Measurements from ENCODE around the gene TMEM255A. TPM values are rescaled to one million over a fixed set of nuclear protein-coding genes. Genes with fewer than 3 reads are reported as not detected.

The TMEM255A gene
- total and polyA plus RNA-seq, 2 of the 4 experiments (the other 2 are of a cell fraction): 0.03 TPM; not detected in 1

DNA sequence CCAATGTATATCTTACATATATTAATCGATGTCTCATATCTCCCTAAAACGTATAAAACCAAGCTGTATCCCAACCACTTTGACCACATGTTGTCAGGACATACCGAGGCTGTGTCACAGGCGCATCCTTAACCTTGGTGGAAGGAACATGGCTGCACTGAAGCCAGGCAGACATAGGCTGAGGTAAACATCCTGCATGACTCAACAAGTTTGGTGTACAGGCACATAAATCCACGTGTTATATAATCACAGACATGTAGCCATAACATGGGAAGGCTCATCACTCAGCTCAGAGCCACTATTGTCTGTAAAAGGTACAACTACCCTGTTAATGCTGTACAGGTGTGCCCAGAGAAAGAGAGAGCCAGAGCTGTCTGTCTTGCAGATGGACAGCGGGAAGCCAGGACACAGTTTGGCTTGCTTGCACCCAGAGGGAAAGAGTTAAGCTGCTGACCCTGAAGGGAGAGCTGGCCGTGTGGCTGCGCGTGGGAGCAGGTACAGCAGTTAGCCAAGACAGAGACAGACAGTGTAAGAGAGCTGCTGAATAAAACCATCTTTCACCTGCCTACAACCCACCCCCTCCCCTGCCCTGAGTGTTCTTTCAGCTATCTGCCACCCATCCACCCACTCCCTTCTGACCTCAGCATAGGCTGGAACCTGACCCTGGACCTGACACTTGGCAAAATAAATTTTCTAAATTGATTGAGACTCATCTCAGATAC, 82.9 kb downstream of the TMEM255A start:
- Histone ChIP-seq H4K20me1 (ENCODE audit: insufficient read depth, low read length) (no peaks in the 10 kb centered on the region), H3K79me1 (ENCODE audit: low read depth in 1 of 2, low read length in 2 of 2) (no peaks in the 10 kb centered on the region), H4K5ac (ENCODE audit: low read depth, low read length) (no peak overlapping the region), H3K27ac (ENCODE audit: insufficient read depth, low read length) (no peak overlapping the region), H3K4me2 (ENCODE audit: low read depth, low read length) (no peak overlapping the region), H3K27me3 (ENCODE audit: control insufficient read depth, insufficient read depth, low read length) (no peaks in the 10 kb centered on the region), H3K4ac (ENCODE audit: low read depth, low read length) (no peak overlapping the region), H3K9me3 (ENCODE audit: control insufficient read depth, insufficient read depth, low read length) (no peaks in the 10 kb centered on the region), H4K91ac (ENCODE audit: insufficient read depth, low read depth, low read length) (no peak overlapping the region), H2AK9ac (replicated peaks; ENCODE audit: low read depth, low read length, poor library complexity) (no peak overlapping the region), H4K8ac (ENCODE audit: low read depth in 2 of 2, low read length in 2 of 2) (no peak overlapping the region), H3K9me1 (ENCODE audit: insufficient read depth, low read length) (no peaks in the 10 kb centered on the region), H3K36me3 (ENCODE audit: control insufficient read depth, insufficient read depth, low read length) (no peaks in the 10 kb centered on the region), H3K9ac (ENCODE audit: low read depth, low read length) (no peak overlapping the region), H2BK5ac (ENCODE audit: low read depth, low read length, poor library complexity, severe bottlenecking) (no peak overlapping the region), H2AK5ac (ENCODE audit: low read depth, low read length) (no peak overlapping the region), H3K4me3 (ENCODE audit: insufficient read depth, low read depth, low read length) (no peak overlapping the region), H3K23ac (ENCODE audit: low read depth, low read length) (no peak overlapping the region), H2BK20ac (ENCODE audit: low read depth, low read length) (no peak overlapping the region), H3K4me1 (ENCODE audit: control insufficient read depth, insufficient read depth, low read length) (no peaks in the 10 kb centered on the region), H3K56ac (ENCODE audit: extremely low read depth, insufficient read depth, low read length) (no peak overlapping the region), H2BK120ac (ENCODE audit: low read depth, low read length) (no peak overlapping the region), H2BK15ac (ENCODE audit: low read depth, low read length) (no peak overlapping the region), H2AFZ (replicated peaks; ENCODE audit: low read length, poor library complexity) (no peak overlapping the region), H3K18ac (ENCODE audit: low read depth, low read length) (no peak overlapping the region), H3K14ac (replicated peaks; ENCODE audit: low read depth, low read length) (no peak overlapping the region)
- dilution Hi-C loops (cut with HindIII; ENCODE audit: low sequenced_read_pairs, unreplicated experiment) (no loop called here), intact Hi-C loops (cut with micrococcal nuclease) (no loop called here), in situ Hi-C loops (cut with MboI; ENCODE audit: low sequenced_read_pairs) (loop anchor here (25.0 kb wide), 1 partner anchor 116 kb away; the partner anchor contains the start of gene RHOXF1)
- no TSS peak for BruUV-seq (replicated peaks)
- no peak for DNase-seq
- 55% methylated on average over 3 of the region's 9 CpGs; no CpG with 5 or more reads in 1 of the 2 experiments for WGBS, 2 experiments (ENCODE audit: extremely low coverage in 2 of 2, insufficient read length in 1 of 2)
- ChIA-PET POLR2A (ENCODE audit: unreplicated experiment) (no interaction called here), CTCF (no interaction called here)
- no peak for TF ChIP-seq CEBPB (IDR thresholded peaks at IDR 0.05; ENCODE audit: low read depth, low read length)
- no peak for TF ChIP-seq MAFK (IDR thresholded peaks at IDR 0.05; ENCODE audit: low read depth, low read length)
- TF ChIP-seq, protein P1, sequence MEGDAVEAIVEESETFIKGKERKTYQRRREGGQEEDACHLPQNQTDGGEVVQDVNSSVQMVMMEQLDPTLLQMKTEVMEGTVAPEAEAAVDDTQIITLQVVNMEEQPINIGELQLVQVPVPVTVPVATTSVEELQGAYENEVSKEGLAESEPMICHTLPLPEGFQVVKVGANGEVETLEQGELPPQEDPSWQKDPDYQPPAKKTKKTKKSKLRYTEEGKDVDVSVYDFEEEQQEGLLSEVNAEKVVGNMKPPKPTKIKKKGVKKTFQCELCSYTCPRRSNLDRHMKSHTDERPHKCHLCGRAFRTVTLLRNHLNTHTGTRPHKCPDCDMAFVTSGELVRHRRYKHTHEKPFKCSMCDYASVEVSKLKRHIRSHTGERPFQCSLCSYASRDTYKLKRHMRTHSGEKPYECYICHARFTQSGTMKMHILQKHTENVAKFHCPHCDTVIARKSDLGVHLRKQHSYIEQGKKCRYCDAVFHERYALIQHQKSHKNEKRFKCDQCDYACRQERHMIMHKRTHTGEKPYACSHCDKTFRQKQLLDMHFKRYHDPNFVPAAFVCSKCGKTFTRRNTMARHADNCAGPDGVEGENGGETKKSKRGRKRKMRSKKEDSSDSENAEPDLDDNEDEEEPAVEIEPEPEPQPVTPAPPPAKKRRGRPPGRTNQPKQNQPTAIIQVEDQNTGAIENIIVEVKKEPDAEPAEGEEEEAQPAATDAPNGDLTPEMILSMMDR (conservative IDR thresholded peaks at IDR 0.05; ENCODE audit: low read depth, low read length): no peak
- TF ChIP-seq, protein P2, sequence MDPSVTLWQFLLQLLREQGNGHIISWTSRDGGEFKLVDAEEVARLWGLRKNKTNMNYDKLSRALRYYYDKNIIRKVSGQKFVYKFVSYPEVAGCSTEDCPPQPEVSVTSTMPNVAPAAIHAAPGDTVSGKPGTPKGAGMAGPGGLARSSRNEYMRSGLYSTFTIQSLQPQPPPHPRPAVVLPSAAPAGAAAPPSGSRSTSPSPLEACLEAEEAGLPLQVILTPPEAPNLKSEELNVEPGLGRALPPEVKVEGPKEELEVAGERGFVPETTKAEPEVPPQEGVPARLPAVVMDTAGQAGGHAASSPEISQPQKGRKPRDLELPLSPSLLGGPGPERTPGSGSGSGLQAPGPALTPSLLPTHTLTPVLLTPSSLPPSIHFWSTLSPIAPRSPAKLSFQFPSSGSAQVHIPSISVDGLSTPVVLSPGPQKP (IDR thresholded peaks at IDR 0.05; ENCODE audit: borderline replicate concordance, low read depth, low read length): no peak
- no peak for TF ChIP-seq MXI1 (IDR thresholded peaks at IDR 0.05; ENCODE audit: borderline replicate concordance, low read depth, low read length)
- no peak for TF ChIP-seq NFE2L2 (IDR thresholded peaks at IDR 0.05; ENCODE audit: low read depth, low read length)
- no peak for TF ChIP-seq RCOR1 (IDR thresholded peaks at IDR 0.05; ENCODE audit: insufficient replicate concordance, low read length)
- TF ChIP-seq RFX5 (IDR thresholded peaks at IDR 0.05; ENCODE audit: low read depth, low read length): no peak
- no peak for TF ChIP-seq FOS (IDR thresholded peaks at IDR 0.05; ENCODE audit: low read depth, low read length)
- TF ChIP-seq CHD1 (IDR thresholded peaks at IDR 0.05; ENCODE audit: low read depth, low read length): no peak
- no peak for TF ChIP-seq BHLHE40 (IDR thresholded peaks at IDR 0.05; ENCODE audit: low read depth, low read length)
- TF ChIP-seq MAZ (IDR thresholded peaks at IDR 0.05; ENCODE audit: borderline replicate concordance, low read depth, low read length): no peak
- TF ChIP-seq POLR2A (IDR thresholded peaks at IDR 0.05; ENCODE audit: low read depth, low read length): no peak
- no peak for TF ChIP-seq RAD21 (IDR thresholded peaks at IDR 0.05; ENCODE audit: low read length)
- TF ChIP-seq, protein P3, sequence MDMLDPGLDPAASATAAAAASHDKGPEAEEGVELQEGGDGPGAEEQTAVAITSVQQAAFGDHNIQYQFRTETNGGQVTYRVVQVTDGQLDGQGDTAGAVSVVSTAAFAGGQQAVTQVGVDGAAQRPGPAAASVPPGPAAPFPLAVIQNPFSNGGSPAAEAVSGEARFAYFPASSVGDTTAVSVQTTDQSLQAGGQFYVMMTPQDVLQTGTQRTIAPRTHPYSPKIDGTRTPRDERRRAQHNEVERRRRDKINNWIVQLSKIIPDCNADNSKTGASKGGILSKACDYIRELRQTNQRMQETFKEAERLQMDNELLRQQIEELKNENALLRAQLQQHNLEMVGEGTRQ (IDR thresholded peaks at IDR 0.05; ENCODE audit: low read depth, low read length): no peak
- ATAC-seq (ENCODE audit: low read depth): no peak
